Lung microvascular endothelial cell (primary cell): ENCODE measurements around the gene OTOP1. TPM values are rescaled to one million over a fixed set of nuclear protein-coding genes. Genes with fewer than 3 reads are reported as not detected.
"Not testable (repeated sequence)": the region's sequence is repeated elsewhere in the genome, so short reads cannot be mapped to it uniquely, and the experiment has no call there.

Experiments
- DNase-seq, 2 donors: peaks; one replicate each; pipeline versions ENCODE4 v3.0.0 to v3.0.0-alpha.2; 2010; ENCODE audit warnings: low read depth in 2 of 2
- total RNA-seq: library from RNA; depleted of rRNA; stranded (reverse); fragments of >200 nt; gene quantifications from 2 replicates; pipeline ENCODE4 v1.2.1, GENCODE V29; 2014

The OTOP1 gene
- total RNA-seq, 1 donor from 2014 or later = not detected

- no peak for DNase-seq
These were observed 1.6 kb upstream of the OTOP1 start for GRCh38 chr4:4228356-4228668.

GRCh38 chr4:4227510-4228355 is 1.0 kb upstream of the OTOP1 start:
- no peak for DNase-seq

- DNase-seq = peak in 1 of 2 donors; percentile 9
These were observed 669 bp downstream of the OTOP1 start for GRCh38 chr4:4225915-4226605.

GRCh38 chr4:4217113-4217512 is 9.6 kb downstream of the OTOP1 start:
- DNase-seq = no peak

- DNase-seq = peak; percentile 11 to 39
These were observed 10.1 kb downstream of the OTOP1 start for GRCh38 chr4:4216648-4217047.

GRCh38 chr4:4213674-4214073 is 13.1 kb downstream of the OTOP1 start:
- DNase-seq = not testable (repeated sequence)

GRCh38 chr4:4206204-4206603 is 20.5 kb downstream of the OTOP1 start:
- DNase-seq = no peak

- no peak for DNase-seq
These were observed 22.4 kb downstream of the OTOP1 start for GRCh38 chr4:4204401-4204745.

GRCh38 chr4:4203688-4204400 is 22.9 kb downstream of the OTOP1 start:
- no peak for DNase-seq

- no peak for DNase-seq
These were observed 24.2 kb downstream of the OTOP1 start for GRCh38 chr4:4202510-4202909.

- DNase-seq = no peak
These were observed 26.1 kb downstream of the OTOP1 start for GRCh38 chr4:4200624-4201023.

GRCh38 chr4:4195354-4195753 is 31.4 kb downstream of the OTOP1 start:
- DNase-seq = no peak

GRCh38 chr4:4188557-4188956 is 38.2 kb downstream of the OTOP1 start:
- not testable (repeated sequence) for DNase-seq

- no peak for DNase-seq
These were observed 41.2 kb downstream of the OTOP1 start for GRCh38 chr4:4185528-4185927.

- peak; percentile 21 to 43 for DNase-seq
These were observed 43.7 kb downstream of the OTOP1 start for GRCh38 chr4:4182835-4183568.

GRCh38 chr4:4170596-4171150 is 56.1 kb downstream of the OTOP1 start:
- DNase-seq = no peak

GRCh38 chr4:4167981-4168780 is 58.5 kb downstream of the OTOP1 start:
- not testable (repeated sequence) for DNase-seq

GRCh38 chr4:4166986-4167385 is 59.7 kb downstream of the OTOP1 start:
- DNase-seq = not testable (repeated sequence)

GRCh38 chr4:4165701-4166392 is 60.9 kb downstream of the OTOP1 start:
- DNase-seq = not testable (repeated sequence)
